Activated CD8-positive, alpha-beta memory T cell treated with anti-CD3 and anti-CD28 coated beads, Interleukin-2, amount 50 U/mL, for 1 hour (primary cell): ENCODE results near the gene LOXL1.

Experiments
- DNase-seq: peaks from one replicate; pipeline ENCODE4 v3.0.0-alpha.2; 2020; ENCODE audit errors: extremely low read depth

LOXL1 gene

GRCh38 chr15:73939138-73939537 is 12.9 kb downstream of the LOXL1 start:
- no peak for DNase-seq

GRCh38 chr15:73940061-73940981 is 14.1 kb downstream of the LOXL1 start:
- DNase-seq, result no peak

- DNase-seq, result no peak
Measured at GRCh38 chr15:73941044-73941443, 14.8 kb downstream of the LOXL1 start.

- DNase-seq, result no peak
Measured at GRCh38 chr15:73941449-73941848, 15.2 kb downstream of the LOXL1 start.

GRCh38 chr15:73941871-73942635 is 15.8 kb downstream of the LOXL1 start:
- no peak for DNase-seq

- no peak for DNase-seq
Measured at GRCh38 chr15:73942751-73943270, 16.5 kb downstream of the LOXL1 start.

- no peak for DNase-seq
Measured at GRCh38 chr15:73944161-73945129, 18.2 kb downstream of the LOXL1 start.

- DNase-seq, result no peak
Measured at GRCh38 chr15:73945130-73945508, 18.9 kb downstream of the LOXL1 start.

- no peak for DNase-seq
Measured at GRCh38 chr15:73946046-73946721, 19.9 kb downstream of the LOXL1 start.

GRCh38 chr15:73946795-73947370 is 20.6 kb downstream of the LOXL1 start:
- DNase-seq, result no peak

GRCh38 chr15:73947651-73948050 is 21.4 kb downstream of the LOXL1 start:
- no peak for DNase-seq

GRCh38 chr15:73948396-73948795 is 22.1 kb downstream of the LOXL1 start:
- no peak for DNase-seq

- no peak for DNase-seq
Measured at GRCh38 chr15:73948982-73949381, 22.7 kb downstream of the LOXL1 start.

GRCh38 chr15:73949496-73949895 is 23.2 kb downstream of the LOXL1 start:
- no peak for DNase-seq

GRCh38 chr15:73950479-73950830 is 24.2 kb downstream of the LOXL1 start:
- no peak for DNase-seq

GRCh38 chr15:73950831-73951561 is 24.7 kb downstream of the LOXL1 start:
- DNase-seq, result no peak

- DNase-seq, result no peak
Measured at GRCh38 chr15:73951601-73952000, 25.3 kb downstream of the LOXL1 start.

- DNase-seq, result no peak
Measured at GRCh38 chr15:73952171-73952912, 26.1 kb downstream of the LOXL1 start.
